K562 (cell line): ENCODE data around the gene PSG1. TPM values are rescaled to one million over a fixed set of nuclear protein-coding genes. Genes with fewer than 3 reads are reported as not detected.

Source experiments
- ATAC-seq: fragments of 200-7000 bp; cut with Tn5 transposase; 3 replicates; pipeline ENCODE4 v1.9.1; 2020; ENCODE audit warnings: moderate library complexity
- BruUV-seq: library from RNA; stranded (reverse); fragments of 400-500 nt; replicated peaks from 2 replicates; lab custom pipeline; 2021; lab: Mats Ljungman, UMichigan
- CTCF ChIA-PET: fragments of 300-600 bp; formaldehyde crosslinking; extraction: SDS; loops from one replicate; lab custom pipeline; 2021; ENCODE audit warnings: low intra/inter-chr PET ratio; lab: Yijun Ruan, JAX
- POLR2A ChIA-PET: fragments of 300-600, 350-650 bp; sonication (Branson Sonifier 250); formaldehyde crosslinking; extraction: SDS; loops from one replicate; lab custom pipeline; 2021; ENCODE audit warnings: antibody characterized with exemption, inconsistent platforms; lab: Yijun Ruan, JAX
- DNase-seq, 4 experiments: peaks; one replicate each; pipeline versions ENCODE4 v3.0.0 to v3.0.0-alpha.2; 2011 to 2018; ENCODE audit warnings: low spot score in 3 of 4, mixed read lengths in 3 of 4; ENCODE audit errors: extremely low read depth in 1 of 4
- FAIRE-seq: peaks from 2 replicates; lab custom pipeline; 2011; peaks lifted over from hg19 to GRCh38; lab: Jason Lieb, UNC
- H2AFZ ChIP-seq: 2 replicates; pipeline ENCODE4 v1.6.0; 2011; ENCODE audit warnings: low read depth, low read length, control low read depth, inconsistent platforms
- H3K27ac ChIP-seq: fragments of 200-600 bp; 3 replicates; pipeline ENCODE4 v1.8.0; 2011; ENCODE audit warnings: low read depth, mild to moderate bottlenecking, control low read depth, inconsistent platforms, low read length, moderate library complexity, mixed read lengths; ENCODE audit errors: extremely low read depth
- H3K27me3 ChIP-seq, 2 experiments: fragments of 300-600 bp in 1 of 2; 2 replicates in 1 of 2; 3 replicates in 1 of 2; pipeline versions ENCODE4 v1.6.0 to v1.8.0; 2011; ENCODE audit warnings: inconsistent platforms in 2 of 2, low read length in 2 of 2, mild to moderate bottlenecking in 1 of 2, mixed read lengths in 1 of 2, moderate library complexity in 1 of 2; ENCODE audit not compliant: control insufficient read depth in 2 of 2, insufficient read depth in 2 of 2
- H3K36me3 ChIP-seq: fragments of 300-600 bp; 3 replicates; pipeline ENCODE4 v1.8.0; 2011; ENCODE audit warnings: mild to moderate bottlenecking, low read length, inconsistent platforms; ENCODE audit not compliant: control insufficient read depth, insufficient read depth
- H3K4me1 ChIP-seq, 2 experiments: fragments of 200-600 bp in 1 of 2; replicated peaks in 1 of 2; 2 replicates in 1 of 2; 3 replicates in 1 of 2; pipeline versions ENCODE4 v1.5.1 to v1.8.0; 2011; ENCODE audit warnings: inconsistent platforms in 2 of 2, low read length in 2 of 2, mild to moderate bottlenecking in 1 of 2, mixed read lengths in 1 of 2, moderate library complexity in 1 of 2; ENCODE audit not compliant: control insufficient read depth in 2 of 2, insufficient read depth in 2 of 2
- H3K4me2 ChIP-seq: 2 replicates; pipeline ENCODE4 v1.6.1; 2011; ENCODE audit warnings: low read length, control low read depth, inconsistent platforms, mixed read lengths; ENCODE audit not compliant: insufficient read depth
- H3K4me3 ChIP-seq: fragments of 200-600 bp; sonication (generic), shearing (Covaris generic); 2 replicates; pipeline ENCODE4 v1.5.1; 2016; ENCODE audit warnings: control low read depth, inconsistent platforms
- H3K79me2 ChIP-seq: fragments of 200-600 bp; 3 replicates; pipeline ENCODE4 v1.8.0; 2011; ENCODE audit warnings: low read length, inconsistent platforms; ENCODE audit not compliant: control insufficient read depth, insufficient read depth
- H3K9ac ChIP-seq, 2 experiments: 2 replicates each; pipeline versions ENCODE4 v1.6.0 to v1.6.1; 2011; ENCODE audit warnings: low read depth in 2 of 2, low read length in 2 of 2, control low read depth in 1 of 2, inconsistent platforms in 1 of 2, mild to moderate bottlenecking in 1 of 2, mixed read lengths in 1 of 2; ENCODE audit not compliant: insufficient read depth in 1 of 2
- H3K9me1 ChIP-seq: one replicate; pipeline ENCODE4 v1.6.0; 2011; ENCODE audit warnings: inconsistent platforms, mild to moderate bottlenecking, low read length, moderate library complexity; ENCODE audit not compliant: control insufficient read depth, insufficient read depth
- H3K9me3 ChIP-seq: replicated peaks from 2 replicates; pipeline ENCODE4 v1.5.1; 2011; ENCODE audit warnings: low read depth, low read length, inconsistent platforms; ENCODE audit not compliant: control insufficient read depth, insufficient read depth
- H4K20me1 ChIP-seq: replicated peaks from 2 replicates; pipeline ENCODE4 v1.6.1; 2011; ENCODE audit warnings: low read length, inconsistent platforms, mixed read lengths; ENCODE audit not compliant: control insufficient read depth, insufficient read depth
- CCAR2 ChIP-seq: fragments of 200-400 bp; formaldehyde crosslinking; IDR thresholded peaks from 2 replicates; pipeline ENCODE4 v1.6.1; 2017; ENCODE audit warnings: mild to moderate bottlenecking, low read depth, low read length
- GTF2F1 ChIP-seq: IDR thresholded peaks from 2 replicates; pipeline ENCODE4 v1.6.1; 2011; ENCODE audit warnings: low read depth, low read length, improper control_type of control experiment
- NCOA6 ChIP-seq: fragments of 450-650 bp; IDR thresholded peaks from 2 replicates; pipeline ENCODE4 v1.6.1; 2017; ENCODE audit warnings: mild to moderate bottlenecking
- NUFIP1 ChIP-seq: fragments of 450-650 bp; IDR thresholded peaks from 2 replicates; pipeline ENCODE4 v1.6.1; 2018; ENCODE audit not compliant: partially characterized antibody
- RFX1 ChIP-seq: fragments of 450-650 bp; IDR thresholded peaks from 2 replicates; pipeline ENCODE4 v1.6.1; 2016; ENCODE audit warnings: mild to moderate bottlenecking, moderate library complexity
- TCFL5 ChIP-seq: fragments of 250-450 bp; sonication (Bioruptor Pico); conservative IDR thresholded peaks from 2 replicates; pipeline ENCODE4 v1.6.1; 2021; ENCODE audit warnings: mild to moderate bottlenecking, moderate library complexity, matching md5 sums
- ZFP1 ChIP-seq: fragments of 450-650 bp; formaldehyde crosslinking; IDR thresholded peaks from 2 replicates; pipeline ENCODE4 v1.4.0; 2020; ENCODE audit warnings: mild to moderate bottlenecking, mixed read lengths
- ZNF263 ChIP-seq: sonication (generic); formaldehyde crosslinking; IDR thresholded peaks from 2 replicates; pipeline ENCODE4 v1.8.0; 2022; ENCODE audit warnings: mild to moderate bottlenecking, missing genetic modification reagents, borderline replicate concordance
- ZNF609 ChIP-seq: sonication (generic); formaldehyde crosslinking; IDR thresholded peaks from 2 replicates; pipeline ENCODE4 v1.8.1; 2023; ENCODE audit warnings: missing genetic modification reagents, mild to moderate bottlenecking, borderline replicate concordance
- ZNF766 ChIP-seq: fragments of 200-800 bp; sonication (Bioruptor generic); conservative IDR thresholded peaks from 2 replicates; pipeline ENCODE4 v1.6.1; 2016; ENCODE audit warnings: missing genetic modification characterization, missing compliant biosample characterization
- WGBS: fragments of 100-300 bp; shearing (Covaris generic); methylation state at CpG from one replicate; pipeline ENCODE4 v1.1.6; 2016; ENCODE audit warnings: low coverage, mixed read lengths; ENCODE audit not compliant: insufficient coverage; ENCODE audit errors: missing lambda C conversion rate; 5-methylcytosine and 5-hydroxymethylcytosine counted together
- in situ Hi-C: fragments of 300-500 bp; cut with MboI; formaldehyde crosslinking; loops from 4 replicates; pipeline ENCODE4 v1.15.0; 2018; ENCODE audit warnings: inconsistent platforms, mixed read lengths
- intact Hi-C: fragments of 100-400 bp; cut with micrococcal nuclease; formaldehyde crosslinking; loops from 2 replicates; pipeline ENCODE4 v1.14.2; 2022
- polyA plus RNA-seq, 8 experiments: library from polyadenylated mRNA; depleted of rRNA in 4 of 8; stranded (reverse) in 5 of 8; unstranded in 3 of 8; fragments of >200 nt; fragmentation: Nextera tagmentation in 2 of 8; fragmentation: Illumina TruSeq in 1 of 8; extraction: Ambion mirVana in 2 of 8; extraction: Trizol in 1 of 8; gene quantifications; 2 replicates each; pipeline versions ENCODE4 v1.2.1 to v1.2.3, GENCODE V29; 2011 to 2014; ENCODE audit warnings: inconsistent platforms in 1 of 8, missing spikeins in 1 of 8
- total RNA-seq, 7 experiments: library from RNA; depleted of rRNA in 6 of 7; stranded (reverse); fragments of >200 nt in 6 of 7; fragmentation: Illumina TruSeq in 2 of 7; extraction: Trizol in 2 of 7; gene quantifications; 2 replicates each; pipeline versions ENCODE4 v1.2.1 to v1.2.3, GENCODE V29; 2011 to 2021; ENCODE audit warnings: low replicate concordance in 1 of 7
- TF ChIP-seq, protein P1 (sequence below): fragments of 250-450 bp; sonication (Bioruptor Pico); IDR thresholded peaks from 2 replicates; pipeline ENCODE4 v1.5.0; 2021

Gene PSG1
- total and polyA plus RNA-seq, 9 of the 15 experiments (the other 6 are each of a cell fraction or from before 2014, with no cell fraction given) = not detected

- no peak overlapping the region for H3K4me3 ChIP-seq
- POLR2A ChIA-PET = interaction anchor here (0.6 kb wide), 1 partner anchor 18 kb away, joined by 3 read pairs; no protein-coding TSS in a partner anchor
- in situ Hi-C loops = no loop called here
Observed at GRCh38 chr19:42857544-42857867, 22.0 kb downstream of the PSG1 start.

More at GRCh38 chr19:42857544-42857867, 22.0 kb downstream of the PSG1 start:
- no peaks in the 10 kb centered on the region for H3K9me3 ChIP-seq
- no peaks in the 10 kb centered on the region for H3K36me3 ChIP-seq
- no peak overlapping the region for H3K9ac ChIP-seq
- FAIRE-seq = no peak
- no peak overlapping the region for H3K27ac ChIP-seq
- no peaks in the 10 kb centered on the region for H3K9me1 ChIP-seq
- intact Hi-C loops = no loop called here
- no peaks in the 10 kb centered on the region for H3K4me1 ChIP-seq
- no peaks in the 10 kb centered on the region for H4K20me1 ChIP-seq
- DNase-seq = no peak
- no TSS peak for BruUV-seq
- CTCF ChIA-PET = no interaction called here
- 6% methylated on average over 5 of the region's 5 CpGs for WGBS
- H2AFZ ChIP-seq = no peak overlapping the region
- no peak overlapping the region for H3K4me2 ChIP-seq
- no peak for TF ChIP-seq NUFIP1
- TF ChIP-seq ZNF766 (CRISPR knock-in tag) = no peak
- TF ChIP-seq GTF2F1 = no peak
- no peak for TF ChIP-seq ZNF609 (CRISPR knock-in tag)
- TF ChIP-seq CCAR2 = no peak
- TF ChIP-seq NCOA6 = no peak
- no peak for TF ChIP-seq ZNF263 (CRISPR knock-in tag)
- TF ChIP-seq, protein P1, sequence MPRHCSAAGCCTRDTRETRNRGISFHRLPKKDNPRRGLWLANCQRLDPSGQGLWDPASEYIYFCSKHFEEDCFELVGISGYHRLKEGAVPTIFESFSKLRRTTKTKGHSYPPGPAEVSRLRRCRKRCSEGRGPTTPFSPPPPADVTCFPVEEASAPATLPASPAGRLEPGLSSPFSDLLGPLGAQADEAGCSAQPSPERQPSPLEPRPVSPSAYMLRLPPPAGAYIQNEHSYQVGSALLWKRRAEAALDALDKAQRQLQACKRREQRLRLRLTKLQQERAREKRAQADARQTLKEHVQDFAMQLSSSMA (CRISPR knock-in tag) = no peak
- TF ChIP-seq ZFP1 (CRISPR knock-in tag) = no peak
- no peak for TF ChIP-seq TCFL5 (CRISPR knock-in tag)
- no peak for TF ChIP-seq RFX1
- TF ChIP-seq, all 486 proteins: peak for 0
- no peak for ATAC-seq
- H3K27me3 ChIP-seq = no peaks in the 10 kb centered on the region
- H3K79me2 ChIP-seq = no peaks in the 10 kb centered on the region
